Fibroblast of lung (primary cell): ENCODE results near the gene NABP1. TPM values are rescaled to one million over a fixed set of nuclear protein-coding genes. Genes with fewer than 3 reads are reported as not detected.
A peak's percentile ranks its signal among the peaks of the same experiment; 100 is the strongest.

Source experiments
- DNase-seq, 2 donors: peaks; one replicate each; pipeline versions ENCODE4 v3.0.0 to v3.0.0-alpha.2; 2010; ENCODE audit warnings: low read depth in 2 of 2
- H2AFZ ChIP-seq: 2 replicates; pipeline ENCODE4 v1.5.1; 2012; ENCODE audit warnings: low read length, control low read depth, inconsistent platforms
- H3K27ac ChIP-seq: 2 replicates; pipeline ENCODE4 v1.5.1; 2011; ENCODE audit warnings: low read length, control low read depth; ENCODE audit not compliant: insufficient read depth
- H3K27me3 ChIP-seq: 2 replicates; pipeline ENCODE4 v1.5.1; 2011; ENCODE audit warnings: mild to moderate bottlenecking, low read length; ENCODE audit not compliant: control insufficient read depth, insufficient read depth
- H3K36me3 ChIP-seq: 2 replicates; pipeline ENCODE4 v1.5.1; 2011; ENCODE audit warnings: low read length; ENCODE audit not compliant: control insufficient read depth, insufficient read depth
- H3K4me1 ChIP-seq: 2 replicates; pipeline ENCODE4 v1.5.1; 2011; ENCODE audit warnings: low read length; ENCODE audit not compliant: control insufficient read depth, insufficient read depth; ENCODE audit errors: extremely low read depth
- H3K4me2 ChIP-seq: 2 replicates; pipeline ENCODE4 v1.5.1; 2011; ENCODE audit warnings: low read length, control low read depth; ENCODE audit not compliant: insufficient read depth; ENCODE audit errors: extremely low read depth
- H3K4me3 ChIP-seq, 4 experiments: fragments of 200-600 bp in 1 of 4; sonication (generic) in 1 of 4; replicated peaks in 1 of 4; 2 replicates each; pipeline ENCODE4 v1.5.1; 2011 to 2016; ENCODE audit warnings: low read length in 4 of 4, low read depth in 3 of 4, mild to moderate bottlenecking in 3 of 4, control low read depth in 2 of 4, inconsistent platforms in 1 of 4, mixed read lengths in 1 of 4; ENCODE audit not compliant: insufficient read depth in 1 of 4; ENCODE audit errors: control extremely low read depth in 1 of 4
- H3K79me2 ChIP-seq: 2 replicates; pipeline ENCODE4 v1.5.1; 2012; ENCODE audit warnings: mild to moderate bottlenecking, low read length, inconsistent platforms; ENCODE audit not compliant: control insufficient read depth, insufficient read depth
- H3K9ac ChIP-seq: 2 replicates; pipeline ENCODE4 v1.5.1; 2011; ENCODE audit warnings: mild to moderate bottlenecking, low read length, control low read depth; ENCODE audit not compliant: insufficient read depth
- H3K9me3 ChIP-seq: 2 replicates; pipeline ENCODE4 v1.5.1; 2012; ENCODE audit warnings: low read depth, low read length; ENCODE audit not compliant: control insufficient read depth, insufficient read depth
- H4K20me1 ChIP-seq: 2 replicates; pipeline ENCODE4 v1.5.1; 2011; ENCODE audit warnings: low read length; ENCODE audit not compliant: control insufficient read depth, insufficient read depth; ENCODE audit errors: extremely low read depth
- EZH2 ChIP-seq: IDR thresholded peaks from 2 replicates; pipeline ENCODE4 v1.5.1; 2012; ENCODE audit warnings: low read length, control low read depth, mild to moderate bottlenecking; ENCODE audit errors: missing control alignments
- polyA plus RNA-seq, 2 donors: library from polyadenylated mRNA; depleted of rRNA in 1 of 2; stranded (reverse) in 1 of 2; unstranded in 1 of 2; fragments of >200 nt; gene quantifications; 2 replicates each; pipeline ENCODE4 v1.2.1, GENCODE V29; 2011 to 2012; ENCODE audit warnings: missing spikeins in 1 of 2
- total RNA-seq: library from RNA; depleted of rRNA; stranded (reverse); fragments of >200 nt; gene quantifications from 2 replicates; pipeline ENCODE4 v1.2.1, GENCODE V29; 2014
- TF ChIP-seq, protein P1 (sequence below), 2 donors: IDR thresholded peaks in 1 of 2; conservative IDR thresholded peaks in 1 of 2; 1 replicate in 1 of 2; 2 replicates in 1 of 2; pipeline ENCODE4 v1.5.1; 2011 to 2012; ENCODE audit warnings: low read length in 2 of 2, control low read depth in 1 of 2, inconsistent platforms in 1 of 2, low read depth in 1 of 2, mild to moderate bottlenecking in 1 of 2

Gene NABP1
- total and polyA plus RNA-seq, 2 donors (not counting 1 experiment from before 2014, with no cell fraction given), result 117 to 123 TPM

DNA sequence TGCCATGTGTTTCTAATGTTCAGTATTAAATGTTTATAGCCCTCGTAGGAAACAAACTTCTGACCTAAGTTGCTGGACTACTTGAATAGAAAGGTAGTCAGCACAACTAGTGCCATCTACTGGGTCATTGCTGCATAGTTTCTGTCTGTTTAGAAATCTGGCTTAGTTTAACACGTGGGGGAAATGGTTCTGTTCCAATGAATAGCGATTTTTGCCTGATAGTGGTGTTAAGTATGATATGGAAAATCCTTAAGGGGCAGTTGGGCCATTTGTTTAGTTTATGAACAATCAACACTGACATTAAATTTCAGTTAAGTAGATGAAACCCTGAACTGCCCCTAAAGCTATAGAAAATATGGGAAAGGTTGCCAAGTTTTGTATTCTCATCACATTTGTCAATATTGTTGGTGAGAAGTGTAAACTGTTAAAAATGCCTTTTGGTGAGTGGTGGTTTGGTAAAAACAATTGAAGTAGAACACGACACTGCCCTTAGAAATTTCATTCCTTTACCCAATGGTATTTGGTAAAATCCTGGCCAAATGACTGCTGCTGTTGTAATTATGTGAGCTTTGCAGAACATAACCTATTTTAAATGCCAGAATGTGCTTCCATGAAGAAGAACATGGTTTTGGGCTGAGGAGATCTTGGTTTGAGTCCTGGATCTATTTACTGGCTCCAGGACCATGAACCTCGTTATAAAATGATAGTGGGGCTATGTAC is 13.2 kb downstream of the NABP1 start:
- peak; percentile 79 to 91 for DNase-seq

DNA sequence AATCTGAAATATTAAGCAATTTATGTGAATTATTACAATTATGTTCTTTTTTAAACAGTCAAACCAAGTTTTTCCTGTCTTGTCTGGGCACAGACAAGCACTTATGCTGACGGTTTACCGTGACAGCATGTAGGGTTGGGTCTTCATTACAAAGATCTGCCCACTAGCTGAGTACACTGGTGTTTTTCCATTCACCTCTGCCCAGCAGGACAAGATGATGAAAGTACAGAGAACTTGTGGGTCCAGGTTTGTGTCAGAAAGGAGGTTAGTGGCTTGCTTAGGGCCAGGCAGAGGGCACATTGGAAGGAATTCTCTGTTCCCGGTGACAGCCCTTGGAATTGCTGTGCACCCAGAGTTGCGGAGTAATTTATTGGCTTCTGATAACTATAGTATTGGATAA is 14.0 kb downstream of the NABP1 start:
- H3K27me3 ChIP-seq, result no peaks in the 10 kb centered on the region
- no peak for TF ChIP-seq EZH2
- TF ChIP-seq, protein P1, sequence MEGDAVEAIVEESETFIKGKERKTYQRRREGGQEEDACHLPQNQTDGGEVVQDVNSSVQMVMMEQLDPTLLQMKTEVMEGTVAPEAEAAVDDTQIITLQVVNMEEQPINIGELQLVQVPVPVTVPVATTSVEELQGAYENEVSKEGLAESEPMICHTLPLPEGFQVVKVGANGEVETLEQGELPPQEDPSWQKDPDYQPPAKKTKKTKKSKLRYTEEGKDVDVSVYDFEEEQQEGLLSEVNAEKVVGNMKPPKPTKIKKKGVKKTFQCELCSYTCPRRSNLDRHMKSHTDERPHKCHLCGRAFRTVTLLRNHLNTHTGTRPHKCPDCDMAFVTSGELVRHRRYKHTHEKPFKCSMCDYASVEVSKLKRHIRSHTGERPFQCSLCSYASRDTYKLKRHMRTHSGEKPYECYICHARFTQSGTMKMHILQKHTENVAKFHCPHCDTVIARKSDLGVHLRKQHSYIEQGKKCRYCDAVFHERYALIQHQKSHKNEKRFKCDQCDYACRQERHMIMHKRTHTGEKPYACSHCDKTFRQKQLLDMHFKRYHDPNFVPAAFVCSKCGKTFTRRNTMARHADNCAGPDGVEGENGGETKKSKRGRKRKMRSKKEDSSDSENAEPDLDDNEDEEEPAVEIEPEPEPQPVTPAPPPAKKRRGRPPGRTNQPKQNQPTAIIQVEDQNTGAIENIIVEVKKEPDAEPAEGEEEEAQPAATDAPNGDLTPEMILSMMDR (conservative IDR thresholded peaks at IDR 0.05 in 1 of 2, IDR thresholded peaks at IDR 0.05 in 1 of 2; ENCODE audit: low read depth in 1 of 2, low read length in 2 of 2), result no peak
- no peak overlapping the region for H3K27ac ChIP-seq
- H4K20me1 ChIP-seq, result no peaks in the 10 kb centered on the region
- no peak overlapping the region for H3K9ac ChIP-seq
- H3K4me3 ChIP-seq, result no peak overlapping the region
- no peaks in the 10 kb centered on the region for H3K79me2 ChIP-seq
- DNase-seq, result no peak
- H2AFZ ChIP-seq, result no peak overlapping the region
- no peak overlapping the region for H3K4me2 ChIP-seq
- H3K9me3 ChIP-seq, result no peaks in the 10 kb centered on the region
- peaks cover 21% of the 10 kb centered on the region for H3K4me1 ChIP-seq
- no peaks in the 10 kb centered on the region for H3K36me3 ChIP-seq

More for the DNA sequence above, 13.2 kb downstream of the NABP1 start:
- H3K4me3 ChIP-seq, result no peak overlapping the region
- no peak for TF ChIP-seq EZH2
- TF ChIP-seq, protein P1 (conservative IDR thresholded peaks at IDR 0.05 in 1 of 2, IDR thresholded peaks at IDR 0.05 in 1 of 2; ENCODE audit: low read depth in 1 of 2, low read length in 2 of 2), result peak; percentile 72 to 89
- H3K36me3 ChIP-seq, result no peaks in the 10 kb centered on the region
- H3K4me1 ChIP-seq, result peaks cover 18% of the 10 kb centered on the region
- H3K9ac ChIP-seq, result no peak overlapping the region
- H3K79me2 ChIP-seq, result no peaks in the 10 kb centered on the region
- H2AFZ ChIP-seq, result no peak overlapping the region
- H3K27me3 ChIP-seq, result no peaks in the 10 kb centered on the region
- no peak overlapping the region for H3K27ac ChIP-seq
- no peaks in the 10 kb centered on the region for H3K9me3 ChIP-seq
- H3K4me2 ChIP-seq, result no peak overlapping the region
- no peaks in the 10 kb centered on the region for H4K20me1 ChIP-seq

DNA sequence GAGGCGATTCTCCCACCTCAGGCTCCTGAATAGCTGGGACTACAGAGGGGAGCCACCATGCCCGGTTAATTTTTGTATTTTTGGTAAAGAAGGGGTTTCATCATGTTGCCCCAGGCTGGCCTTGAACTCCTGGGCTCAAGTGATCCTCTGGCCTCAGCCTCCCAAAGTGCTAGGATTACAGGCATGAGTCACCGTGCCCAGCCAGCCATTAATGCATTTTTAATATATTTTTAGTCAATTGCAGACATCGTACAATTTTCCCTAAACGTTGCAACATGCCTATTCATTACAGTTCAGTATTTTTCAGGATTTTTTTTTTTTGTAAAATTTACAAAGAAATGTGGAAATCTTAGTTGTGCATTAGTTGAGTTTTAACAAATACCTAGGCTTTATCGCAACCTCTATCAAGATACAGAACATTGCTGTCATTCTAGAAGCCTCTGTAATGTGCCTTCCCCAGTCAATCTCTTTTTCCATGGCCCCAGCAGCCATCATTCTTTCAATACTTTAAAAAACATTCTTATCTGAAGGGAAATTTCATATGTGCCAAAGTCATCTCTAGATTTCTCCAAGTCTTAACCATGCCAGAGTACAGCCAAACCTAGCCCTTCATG is 14.7 kb downstream of the NABP1 start:
- no peak overlapping the region for H2AFZ ChIP-seq
- no peak overlapping the region for H3K9ac ChIP-seq
- no peaks in the 10 kb centered on the region for H3K27me3 ChIP-seq
- peaks cover 21% of the 10 kb centered on the region for H3K4me1 ChIP-seq
- no peak overlapping the region for H3K27ac ChIP-seq
- no peak for DNase-seq
- no peaks in the 10 kb centered on the region for H3K79me2 ChIP-seq
- no peaks in the 10 kb centered on the region for H3K36me3 ChIP-seq
- H3K4me2 ChIP-seq, result no peak overlapping the region
- H3K9me3 ChIP-seq, result no peaks in the 10 kb centered on the region
- TF ChIP-seq EZH2, result no peak
- TF ChIP-seq, protein P1 (conservative IDR thresholded peaks at IDR 0.05 in 1 of 2, IDR thresholded peaks at IDR 0.05 in 1 of 2; ENCODE audit: low read depth in 1 of 2, low read length in 2 of 2), result no peak
- H4K20me1 ChIP-seq, result no peaks in the 10 kb centered on the region
- H3K4me3 ChIP-seq, result no peak overlapping the region
